MCF 10A (cell line): ENCODE results near the gene CCDC106. TPM values are rescaled to one million over a fixed set of nuclear protein-coding genes. Genes with fewer than 3 reads are reported as not detected.

Experiments
- BruUV-seq: library from RNA; stranded (reverse); fragments of 400-500 nt; replicated peaks from 2 replicates; lab custom pipeline; 2021; lab: Mats Ljungman, UMichigan
- CTCF ChIA-PET: fragments of 300-600 bp; sonication (Branson Sonifier 250); formaldehyde crosslinking; extraction: SDS; loops from one replicate; lab custom pipeline; 2021; ENCODE audit warnings: antibody characterized with exemption, inconsistent platforms; lab: Yijun Ruan, JAX
- POLR2A ChIA-PET: fragments of 300-600, 350-650 bp; sonication (Branson Sonifier 250); formaldehyde crosslinking; extraction: SDS; loops from one replicate; lab custom pipeline; 2020; ENCODE audit warnings: antibody characterized with exemption, inconsistent platforms; lab: Yijun Ruan, JAX
- DNase-seq: peaks from one replicate; pipeline ENCODE4 v3.0.0-alpha.2; 2018; ENCODE audit not compliant: unreplicated experiment
- H3K27ac Mint-ChIP-seq: one replicate; pipeline ENCODE4 v1.8.0; 2022; ENCODE audit warnings: mild to moderate bottlenecking, low read depth, mixed read lengths; ENCODE audit not compliant: unreplicated experiment
- H3K27me3 Mint-ChIP-seq: one replicate; pipeline ENCODE4 v1.8.0; 2022; ENCODE audit warnings: mixed read lengths; ENCODE audit not compliant: insufficient read depth, unreplicated experiment
- H3K36me3 Mint-ChIP-seq: one replicate; pipeline ENCODE4 v1.8.0; 2022; ENCODE audit warnings: mild to moderate bottlenecking, moderate library complexity, mixed read lengths; ENCODE audit not compliant: insufficient read depth, unreplicated experiment
- H3K4me1 Mint-ChIP-seq: one replicate; pipeline ENCODE4 v1.8.0; 2022; ENCODE audit warnings: mixed read lengths; ENCODE audit not compliant: insufficient read depth, unreplicated experiment
- H3K4me3 Mint-ChIP-seq: one replicate; pipeline ENCODE4 v1.8.0; 2022; ENCODE audit warnings: mild to moderate bottlenecking, moderate library complexity, mixed read lengths; ENCODE audit not compliant: unreplicated experiment
- H3K9me3 Mint-ChIP-seq: one replicate; pipeline ENCODE4 v1.8.0; 2022; ENCODE audit warnings: mixed read lengths; ENCODE audit not compliant: unreplicated experiment
- intact Hi-C: fragments of 100-400 bp; cut with micrococcal nuclease; formaldehyde crosslinking; loops from 2 replicates; pipeline ENCODE4 v1.14.1; 2022
- total RNA-seq: library from RNA; stranded (reverse); gene quantifications from 2 replicates; pipeline ENCODE4 v1.2.3, GENCODE V29; 2022
- TF ChIP-seq, protein P1 (sequence below): fragments of 200-600 bp; IDR thresholded peaks from one replicate; pipeline ENCODE4 v1.8.0; 2022; ENCODE audit warnings: antibody characterized with exemption, mild to moderate bottlenecking; ENCODE audit not compliant: unreplicated experiment

Gene CCDC106
- total RNA-seq, 1 experiment from 2014 or later: 2.5 TPM

GRCh38 chr19:55670280-55671053 is 22.5 kb downstream of the CCDC106 start:
- TF ChIP-seq, protein P1, sequence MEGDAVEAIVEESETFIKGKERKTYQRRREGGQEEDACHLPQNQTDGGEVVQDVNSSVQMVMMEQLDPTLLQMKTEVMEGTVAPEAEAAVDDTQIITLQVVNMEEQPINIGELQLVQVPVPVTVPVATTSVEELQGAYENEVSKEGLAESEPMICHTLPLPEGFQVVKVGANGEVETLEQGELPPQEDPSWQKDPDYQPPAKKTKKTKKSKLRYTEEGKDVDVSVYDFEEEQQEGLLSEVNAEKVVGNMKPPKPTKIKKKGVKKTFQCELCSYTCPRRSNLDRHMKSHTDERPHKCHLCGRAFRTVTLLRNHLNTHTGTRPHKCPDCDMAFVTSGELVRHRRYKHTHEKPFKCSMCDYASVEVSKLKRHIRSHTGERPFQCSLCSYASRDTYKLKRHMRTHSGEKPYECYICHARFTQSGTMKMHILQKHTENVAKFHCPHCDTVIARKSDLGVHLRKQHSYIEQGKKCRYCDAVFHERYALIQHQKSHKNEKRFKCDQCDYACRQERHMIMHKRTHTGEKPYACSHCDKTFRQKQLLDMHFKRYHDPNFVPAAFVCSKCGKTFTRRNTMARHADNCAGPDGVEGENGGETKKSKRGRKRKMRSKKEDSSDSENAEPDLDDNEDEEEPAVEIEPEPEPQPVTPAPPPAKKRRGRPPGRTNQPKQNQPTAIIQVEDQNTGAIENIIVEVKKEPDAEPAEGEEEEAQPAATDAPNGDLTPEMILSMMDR: no peak
- Mint-ChIP-seq H3K4me3 (no peak overlapping the region), H3K9me3 (no peaks in the 10 kb centered on the region), H3K27ac (no peak overlapping the region), H3K27me3 (no peaks in the 10 kb centered on the region), H3K36me3 (peaks cover 81% of the 10 kb centered on the region), H3K4me1 (peaks cover 16% of the 10 kb centered on the region)
- no TSS peak for BruUV-seq
- CTCF ChIA-PET: interaction anchor here (0.6 to 1.9 kb wide), 7 partner anchors 8 to 986 kb away, joined by 3 to 18 read pairs (median 5); partner anchors contain the start of gene U2AF2
- intact Hi-C loops: no loop called here
- DNase-seq: no peak
- POLR2A ChIA-PET: interaction anchor here (0.6 to 2.8 kb wide), 2 partner anchors 13 to 1238 kb away, joined by 3 to 12 read pairs; no protein-coding TSS in a partner anchor

GRCh38 chr19:55671054-55671378 is 23.0 kb downstream of the CCDC106 start:
- ChIA-PET CTCF (interaction anchor here (0.5 to 1.9 kb wide), 11 partner anchors 8 to 987 kb away, joined by 3 to 18 read pairs (median 3); partner anchors contain the start of gene U2AF2), POLR2A (interaction anchor here (0.6 to 2.8 kb wide), 4 partner anchors 9 to 1238 kb away, joined by 3 to 12 read pairs (median 3); no protein-coding TSS in a partner anchor)
- Mint-ChIP-seq H3K27me3 (no peaks in the 10 kb centered on the region), H3K27ac (no peak overlapping the region), H3K4me3 (no peak overlapping the region), H3K4me1 (peaks cover 16% of the 10 kb centered on the region), H3K9me3 (no peaks in the 10 kb centered on the region), H3K36me3 (peaks cover 75% of the 10 kb centered on the region)
- DNase-seq: no peak
- intact Hi-C loops: no loop called here
- TF ChIP-seq, protein P1: no peak
- BruUV-seq: no TSS peak

- POLR2A ChIA-PET: interaction anchor here (0.6 to 2.8 kb wide), 4 partner anchors 10 to 1804 kb away, joined by 3 to 12 read pairs (median 3); no protein-coding TSS in a partner anchor
- CTCF ChIA-PET: interaction anchor here (0.7 to 1.9 kb wide), 3 partner anchors 15 to 1355 kb away, joined by 3 to 18 read pairs (median 4); no protein-coding TSS in a partner anchor
Observed at GRCh38 chr19:55672418-55672817, 24.4 kb downstream of the CCDC106 start.

GRCh38 chr19:55673465-55673864 is 25.5 kb downstream of the CCDC106 start:
- intact Hi-C loops: no loop called here

More at GRCh38 chr19:55672418-55672817, 24.4 kb downstream of the CCDC106 start:
- no peaks in the 10 kb centered on the region for H3K27me3 Mint-ChIP-seq
- H3K9me3 Mint-ChIP-seq: no peaks in the 10 kb centered on the region
- TF ChIP-seq, protein P1: no peak
- H3K4me1 Mint-ChIP-seq: peaks cover 24% of the 10 kb centered on the region
- BruUV-seq: no TSS peak
- intact Hi-C loops: no loop called here
- H3K27ac Mint-ChIP-seq: no peak overlapping the region
- peaks cover 63% of the 10 kb centered on the region for H3K36me3 Mint-ChIP-seq
- no peak for DNase-seq
- no peak overlapping the region for H3K4me3 Mint-ChIP-seq

More at GRCh38 chr19:55673465-55673864, 25.5 kb downstream of the CCDC106 start:
- Mint-ChIP-seq H3K27me3 (no peaks in the 10 kb centered on the region), H3K4me1 (peaks cover 30% of the 10 kb centered on the region), H3K27ac (no peak overlapping the region), H3K9me3 (no peaks in the 10 kb centered on the region), H3K4me3 (no peak overlapping the region), H3K36me3 (peaks cover 62% of the 10 kb centered on the region)
- CTCF ChIA-PET: interaction anchor here (0.6 to 1.0 kb wide), 6 partner anchors 9 to 478 kb away, joined by 3 to 4 read pairs (median 3); no protein-coding TSS in a partner anchor
- POLR2A ChIA-PET: interaction anchor here (0.8 to 1.2 kb wide), 3 partner anchors 17 to 39 kb away, joined by 3 to 9 read pairs (median 3); partner anchors contain the start of gene U2AF2
- BruUV-seq: no TSS peak
- TF ChIP-seq, protein P1: no peak
- no peak for DNase-seq
